G401.6 (cell line): ENCODE measurements around the gene PVALB.

Experiments used
- FAIRE-seq: peaks from 2 replicates; lab custom pipeline; 2012; peaks lifted over from hg19 to GRCh38; lab: Jason Lieb, UNC

PVALB gene

DNA sequence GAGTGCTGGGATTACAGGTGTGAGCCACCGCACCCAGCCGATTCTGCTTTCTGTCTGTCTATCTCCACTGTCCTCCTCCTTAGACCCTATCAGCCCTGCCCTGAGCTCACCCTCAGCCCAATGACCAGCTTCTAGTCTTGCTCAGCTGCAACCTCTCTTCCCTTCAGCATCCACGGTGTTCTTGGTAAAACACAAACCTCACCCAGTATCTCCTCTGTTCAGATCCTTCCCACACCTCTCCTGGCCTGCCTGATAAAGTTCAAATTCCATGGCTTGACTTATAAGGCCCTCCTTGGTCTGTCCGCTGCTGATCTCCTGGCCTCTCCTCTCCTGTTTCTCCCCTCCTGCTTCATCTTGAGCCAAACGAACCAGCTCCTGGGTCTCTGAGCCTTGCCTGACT, 29.4 kb upstream of the PVALB start:
- FAIRE-seq: no peak

DNA sequence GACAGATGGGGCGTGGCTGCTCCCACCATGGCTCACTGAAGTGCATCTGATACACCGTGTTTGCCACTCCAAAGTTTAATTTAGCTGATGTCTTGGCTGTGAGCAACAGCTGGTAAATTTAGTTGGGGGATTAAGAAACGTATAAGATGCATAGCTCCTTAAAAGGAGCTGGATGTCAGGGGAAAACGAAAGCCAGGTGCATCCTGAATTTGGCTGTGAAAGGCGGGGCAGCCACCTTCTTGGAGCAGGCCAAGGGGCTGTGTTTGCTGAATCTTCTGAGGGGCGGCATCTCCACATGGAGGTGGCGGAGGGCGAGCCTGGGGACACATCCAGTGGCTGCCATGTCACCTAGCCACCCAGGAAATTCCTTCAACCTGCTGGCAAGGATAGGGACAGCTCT, 23.3 kb upstream of the PVALB start:
- FAIRE-seq: no peak

- FAIRE-seq: no peak
Measured at GRCh38 chr22:36839356-36840073, 22.7 kb upstream of the PVALB start.

GRCh38 chr22:36838119-36839030, 21.5 kb upstream of the PVALB start:
- no peak for FAIRE-seq

DNA sequence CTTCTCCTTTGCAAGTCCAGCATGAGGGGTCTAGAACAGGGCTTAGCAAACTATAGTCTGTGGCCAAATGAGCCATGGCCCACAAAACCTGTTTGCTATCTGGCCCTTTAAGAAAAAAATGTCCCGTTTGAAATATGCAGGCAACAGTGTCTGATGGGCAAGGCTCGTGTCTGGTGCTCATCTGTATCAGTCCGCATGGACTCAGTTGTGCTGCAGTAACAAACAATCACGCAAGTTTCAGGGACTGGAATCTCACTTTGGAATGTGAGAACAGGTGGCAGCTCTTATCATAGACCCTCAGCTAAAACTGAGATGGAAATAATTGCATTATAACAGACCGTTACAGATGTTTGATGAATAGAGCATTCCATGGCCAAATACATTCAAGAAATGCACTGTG, 19.1 kb upstream of the PVALB start:
- no peak for FAIRE-seq

DNA sequence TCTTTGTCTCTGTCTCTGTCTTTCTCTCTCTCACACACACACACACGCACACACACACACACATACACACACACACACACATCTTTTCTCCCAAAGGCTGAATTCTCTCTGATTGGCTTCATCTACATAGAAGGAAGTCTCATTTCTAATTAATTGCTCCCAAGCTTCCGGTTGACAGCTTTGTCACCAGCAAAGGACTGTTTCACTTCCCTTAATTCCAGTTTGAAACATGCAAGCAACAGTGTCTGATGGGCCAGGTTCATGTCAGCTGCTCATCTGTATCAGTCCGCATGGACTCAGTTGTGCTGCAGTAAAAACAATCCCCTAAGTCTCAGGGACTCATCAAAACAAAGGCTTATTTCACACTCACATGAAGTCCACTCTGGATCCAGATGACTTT, 16.2 kb upstream of the PVALB start:
- no peak for FAIRE-seq

DNA sequence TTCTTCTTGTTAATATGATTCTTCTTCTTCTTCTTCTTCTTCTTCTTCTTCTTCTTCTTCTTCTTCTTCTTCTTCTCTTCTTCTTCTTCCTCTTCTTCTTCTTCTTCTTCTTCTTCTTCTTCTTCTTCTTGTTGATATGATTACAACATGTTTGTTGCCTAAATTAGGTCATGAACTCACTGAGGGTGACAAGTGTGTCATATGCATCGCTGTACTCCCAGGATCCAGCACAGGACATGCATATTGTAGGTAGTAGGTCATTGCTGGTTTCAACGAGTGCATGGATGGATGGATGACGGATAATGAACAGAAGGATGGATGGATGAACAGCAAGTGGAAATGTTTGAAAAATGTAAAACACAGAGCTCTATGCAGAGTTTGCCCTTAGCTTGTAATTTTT, 14.9 kb upstream of the PVALB start:
- no peak for FAIRE-seq

DNA sequence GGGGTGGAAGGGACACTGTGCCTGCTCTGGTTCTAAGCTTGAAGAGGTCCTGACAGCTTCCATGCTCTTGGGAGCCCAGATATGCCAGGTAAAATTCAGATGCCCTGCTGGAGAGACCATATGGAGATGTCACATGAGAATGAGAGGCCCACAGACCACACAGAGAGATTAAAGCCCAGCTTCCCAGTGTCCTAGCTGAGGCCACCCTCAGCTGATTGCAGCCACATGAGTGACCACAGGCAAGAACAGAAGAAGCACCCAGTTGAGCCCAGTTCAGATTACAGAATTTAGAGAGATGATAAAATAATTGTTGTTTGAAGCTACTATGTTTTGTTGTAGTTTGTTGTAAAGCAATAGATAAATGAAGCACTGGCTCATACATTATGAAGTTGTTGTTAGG, 14.4 kb upstream of the PVALB start:
- no peak for FAIRE-seq

GRCh38 chr22:36830601-36831000, 13.8 kb upstream of the PVALB start:
- FAIRE-seq: no peak

DNA sequence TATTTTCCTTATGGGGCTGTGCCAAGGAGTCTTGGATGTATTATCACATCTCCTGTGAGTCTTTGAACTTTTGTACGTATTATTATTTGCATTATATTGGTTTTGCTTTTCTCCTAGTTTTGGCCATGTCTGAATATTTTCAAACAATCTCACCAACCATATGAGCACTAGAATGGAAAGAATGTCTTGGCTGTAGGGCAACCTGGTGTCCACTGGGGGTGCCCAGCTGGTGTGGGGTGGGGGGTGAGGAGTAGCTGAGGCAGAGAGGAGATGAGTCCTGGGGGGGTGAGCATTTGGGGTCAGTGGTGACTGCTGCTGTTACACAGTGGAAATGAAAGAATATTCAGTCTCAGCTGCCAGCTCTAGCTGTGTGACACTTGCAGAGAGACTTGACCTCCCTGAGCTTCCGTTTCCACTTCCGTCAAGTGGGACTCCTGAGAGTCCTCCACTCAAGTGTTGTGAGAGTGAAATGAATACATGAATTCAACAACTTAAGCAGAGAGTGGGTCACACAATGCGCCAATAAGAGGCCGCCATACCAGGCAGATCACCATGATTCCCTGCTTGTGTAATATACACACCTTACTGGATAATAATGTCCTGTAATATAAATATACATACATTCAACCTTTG, 12.7 kb upstream of the PVALB start:
- no peak for FAIRE-seq

- no peak for FAIRE-seq
Measured at GRCh38 chr22:36828815-36829214, 12.0 kb upstream of the PVALB start.

- no peak for FAIRE-seq
Measured at GRCh38 chr22:36826262-36826661, 9.4 kb upstream of the PVALB start.

DNA sequence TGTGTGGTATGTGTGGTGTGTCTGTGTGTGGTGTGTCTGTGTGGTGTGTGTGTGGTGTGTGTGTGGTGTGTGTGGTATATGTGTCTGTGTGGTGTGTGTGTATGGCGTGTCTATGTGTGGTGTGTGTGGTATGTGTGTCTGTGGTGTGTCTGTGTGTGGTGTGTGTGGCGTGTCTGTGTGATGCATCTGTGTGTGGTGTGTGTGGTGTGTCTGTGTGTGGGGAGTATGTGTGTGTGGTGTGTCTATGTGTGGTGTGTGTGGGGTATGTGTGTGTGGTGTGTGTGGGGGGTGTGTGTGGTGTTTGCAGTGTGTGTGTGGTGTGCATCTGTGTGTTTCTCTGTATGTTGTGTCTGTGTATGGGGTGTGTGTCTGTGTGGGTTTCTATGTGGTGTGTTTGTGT, 7.8 kb upstream of the PVALB start:
- no peak for FAIRE-seq

DNA sequence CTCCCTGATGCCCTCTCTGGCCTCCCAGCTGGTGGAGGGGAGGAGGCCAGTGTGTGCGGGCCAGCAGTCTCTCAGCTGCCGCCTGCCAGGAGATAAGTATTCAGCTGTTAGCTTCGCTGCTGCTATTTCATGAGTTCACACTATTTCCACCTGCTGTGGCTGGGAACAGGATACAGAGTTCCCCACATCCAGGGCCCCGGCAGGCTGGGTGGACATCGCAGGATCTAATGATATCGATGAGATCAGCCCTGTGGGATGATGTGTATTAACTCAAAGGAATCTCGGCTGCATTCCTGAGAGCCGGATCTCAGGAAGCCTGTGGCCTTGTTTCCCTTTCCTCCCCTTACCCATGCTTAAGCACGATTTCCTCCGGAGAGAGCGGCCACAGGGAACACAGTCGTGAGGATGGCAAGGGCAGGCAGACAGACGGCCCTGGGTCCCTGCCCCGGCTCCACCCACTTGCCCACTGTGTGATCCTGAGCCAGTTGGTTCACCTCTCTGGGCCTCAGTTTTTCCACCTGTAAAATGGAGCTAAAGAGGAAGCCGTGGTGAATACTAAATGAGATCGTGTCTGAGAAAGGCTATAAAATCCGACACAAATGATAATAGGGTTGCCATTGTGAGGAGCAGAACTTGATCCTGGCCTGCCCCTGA, 6.5 kb upstream of the PVALB start:
- FAIRE-seq: no peak

DNA sequence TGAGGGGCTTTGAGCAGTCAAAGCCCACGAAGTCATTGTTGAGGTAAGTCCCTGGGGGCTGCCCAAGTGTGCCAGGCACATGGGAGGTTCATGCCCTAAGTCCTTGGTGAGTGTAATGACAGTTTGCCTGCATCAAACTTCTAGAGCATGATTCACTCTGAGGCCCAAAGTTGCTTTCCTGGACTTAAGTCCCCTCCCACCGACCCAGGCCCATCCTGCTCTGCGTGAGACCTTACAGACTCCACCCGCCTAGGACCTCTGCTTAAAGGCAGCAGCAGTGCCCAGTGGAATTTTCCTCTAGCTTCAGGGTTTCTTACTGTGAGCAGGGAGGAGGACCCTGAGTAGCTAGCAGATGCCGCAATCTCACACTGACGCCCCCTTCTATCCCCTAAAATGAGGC, 5.7 kb upstream of the PVALB start:
- no peak for FAIRE-seq

- FAIRE-seq: no peak
Measured at GRCh38 chr22:36819112-36819511, 2.3 kb upstream of the PVALB start.

DNA sequence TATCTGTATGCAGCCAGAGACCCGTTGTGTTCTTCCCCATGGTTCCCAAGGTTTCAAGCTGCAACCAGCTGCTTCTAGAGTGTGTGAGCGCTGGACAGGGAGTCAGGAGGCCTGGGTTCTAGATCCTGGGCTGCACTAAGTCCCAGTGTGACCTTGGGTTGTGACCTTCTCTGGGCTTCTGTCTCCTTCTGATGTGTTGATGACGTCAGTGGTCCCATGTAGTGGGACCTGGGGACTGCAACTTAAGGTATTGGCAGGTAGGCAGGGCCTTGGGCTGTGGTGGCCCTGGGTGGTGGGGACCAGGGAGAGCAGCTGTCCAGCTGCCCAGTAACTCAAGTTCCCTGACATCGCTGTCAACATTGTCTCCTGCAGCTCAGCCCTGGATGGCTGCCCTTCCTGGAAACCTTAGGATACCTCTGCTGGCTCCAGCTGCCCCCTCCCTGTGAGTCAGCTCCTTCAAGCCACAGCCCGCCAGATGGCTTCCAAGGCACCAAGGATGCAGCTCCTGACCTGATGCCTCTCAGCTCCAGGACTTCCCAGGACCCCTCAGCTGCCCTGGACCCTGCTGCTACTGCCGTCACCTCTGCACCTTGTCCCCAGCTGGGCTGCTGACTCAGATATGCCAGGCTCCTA, 1.3 kb upstream of the PVALB start:
- no peak for FAIRE-seq

DNA sequence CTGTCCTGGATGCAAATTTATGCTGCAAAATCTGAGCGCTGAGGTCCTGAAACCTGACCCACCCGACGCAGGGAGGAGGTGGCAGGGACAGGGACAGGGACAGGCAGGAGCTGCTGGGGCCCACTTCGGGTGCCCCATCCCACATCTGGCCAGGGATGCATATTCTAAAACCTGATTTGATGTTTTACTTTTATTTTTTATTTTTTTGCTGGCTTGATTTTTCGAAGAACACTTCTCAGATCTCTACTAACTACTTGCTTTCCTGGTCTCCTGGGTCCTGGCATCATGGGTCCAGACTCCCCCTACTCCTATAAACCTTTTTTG, 652 bp upstream of the PVALB start:
- FAIRE-seq: no peak

DNA sequence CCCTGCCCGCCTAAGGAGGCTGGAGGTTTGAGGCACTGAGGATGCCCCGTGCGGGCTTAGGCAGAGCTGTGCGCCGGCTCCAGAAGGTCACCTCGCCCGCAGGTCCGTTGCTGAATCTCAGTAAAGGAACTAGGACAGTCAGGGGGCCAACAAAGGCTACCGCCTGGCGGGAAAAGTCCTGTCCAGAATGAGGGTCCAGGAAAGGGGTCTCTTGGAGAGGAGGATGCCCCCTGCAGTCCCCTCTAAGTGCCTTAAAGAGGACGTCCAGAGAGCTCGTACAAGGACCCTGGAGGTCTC, 548 bp downstream of the PVALB start:
- no peak for FAIRE-seq

DNA sequence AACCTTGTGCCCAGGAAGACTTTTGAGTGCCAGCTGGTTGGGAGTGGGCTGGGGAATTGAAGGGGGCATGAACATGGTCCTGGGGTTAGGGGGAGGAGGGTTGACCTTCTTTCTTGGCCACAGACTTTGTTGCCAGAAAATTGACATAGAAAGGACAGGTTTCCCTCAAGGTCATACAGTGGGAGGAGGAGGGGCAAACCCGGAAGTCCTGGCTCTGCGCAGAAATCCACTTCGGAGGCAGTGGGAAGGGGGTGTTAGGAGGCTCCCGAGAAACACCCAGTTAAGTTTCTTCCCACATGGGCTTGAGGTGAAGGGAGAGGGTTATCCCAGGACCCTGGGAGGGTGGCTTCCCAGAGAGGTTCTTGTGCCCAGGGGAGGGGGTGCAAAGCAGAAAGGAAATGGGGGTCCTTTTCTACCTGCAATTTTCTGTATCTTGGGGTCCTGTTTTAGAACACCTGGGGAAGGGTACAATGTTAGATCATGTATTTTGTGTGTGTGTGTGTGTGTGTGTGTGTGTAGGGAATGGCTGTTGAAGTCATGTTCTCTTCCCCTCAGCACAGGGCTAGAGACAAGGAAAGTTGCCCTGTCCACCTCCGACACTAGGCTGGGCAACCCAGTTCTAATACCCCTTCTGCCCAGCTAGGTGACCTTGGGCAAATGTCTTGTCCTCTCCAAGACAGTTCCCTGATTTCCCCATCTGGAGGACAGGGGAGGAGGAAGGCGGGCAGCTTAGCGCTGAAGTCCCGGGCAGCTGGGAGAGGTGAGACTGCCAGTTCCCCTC, 1.1 kb downstream of the PVALB start:
- no peak for FAIRE-seq

- no peak for FAIRE-seq
Measured at GRCh38 chr22:36814801-36815200, 2.0 kb downstream of the PVALB start.
